Middle frontal gyrus (tissue), 1 donor: ENCODE results near the gene ARHGDIB.

Experiments used
- DNase-seq: peaks from one replicate; pipeline ENCODE4 v3.0.0-alpha.2; 2015; ENCODE audit warnings: low spot score; ENCODE audit errors: extremely low spot score

The ARHGDIB gene

GRCh38 chr12:14931791-14932560 is 29.4 kb downstream of the ARHGDIB start:
- no peak for DNase-seq

- DNase-seq = no peak
Measured at GRCh38 chr12:14931359-14931758, 30.0 kb downstream of the ARHGDIB start.

DNA sequence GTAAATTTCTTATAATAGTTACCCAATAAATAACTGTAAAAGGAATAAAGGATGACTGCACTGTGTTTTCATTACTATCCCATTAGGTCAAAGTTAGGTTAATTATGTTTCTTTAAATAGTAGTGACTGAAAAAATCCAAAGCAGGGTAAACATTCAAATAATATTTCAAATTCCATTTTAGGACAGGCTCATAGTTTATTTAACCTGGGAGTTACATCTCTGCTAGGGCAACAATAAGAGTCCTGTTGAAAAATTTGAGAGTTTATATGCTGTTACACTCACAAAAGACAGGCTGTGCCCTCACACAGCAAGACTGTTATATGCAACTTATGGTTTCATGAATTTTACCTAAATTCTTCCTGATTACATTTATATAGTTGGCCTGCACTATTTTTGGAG is 31.1 kb downstream of the ARHGDIB start:
- DNase-seq = no peak

DNA sequence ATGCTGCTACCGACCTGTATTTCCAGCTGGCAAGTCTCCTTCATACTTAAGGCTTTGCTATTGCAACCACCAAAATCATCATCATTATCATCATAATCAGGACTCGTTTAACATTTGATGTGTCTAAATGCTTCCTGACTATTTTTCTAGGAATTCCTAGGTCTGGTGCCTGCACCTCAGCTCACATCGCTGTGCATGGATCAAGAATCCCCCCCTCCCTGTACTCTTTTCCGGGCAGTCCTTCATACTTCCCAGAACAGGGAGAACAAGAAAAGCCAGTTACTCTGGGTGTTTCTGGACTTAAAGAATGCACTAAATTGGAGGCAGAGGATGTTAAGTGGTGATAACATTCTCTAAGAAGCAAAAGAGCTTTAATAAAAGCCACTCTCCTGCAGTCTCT is 32.5 kb downstream of the ARHGDIB start:
- no peak for DNase-seq

- no peak for DNase-seq
Measured at GRCh38 chr12:14927267-14927666, 34.1 kb downstream of the ARHGDIB start.

DNA sequence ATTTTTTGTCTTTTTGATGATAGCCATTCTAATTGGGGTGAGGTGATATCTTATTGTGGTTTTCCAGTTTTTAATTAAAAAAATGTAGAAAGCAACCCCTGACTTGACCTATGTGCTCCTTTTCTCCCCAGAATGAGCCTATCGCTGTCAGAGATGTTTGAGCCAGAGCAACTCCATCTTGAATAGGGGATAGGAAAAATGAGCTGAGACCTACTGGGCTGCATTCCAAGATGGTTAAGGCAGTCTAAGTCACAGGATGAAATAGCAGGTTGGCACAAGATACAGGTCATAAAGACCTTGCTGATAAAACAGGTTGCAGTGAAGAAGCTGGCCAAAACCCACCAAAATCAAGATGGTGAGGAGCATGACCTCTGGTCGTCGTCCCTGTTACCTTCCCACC is 36.9 kb downstream of the ARHGDIB start:
- DNase-seq = no peak

- no peak for DNase-seq
Measured at GRCh38 chr12:14923944-14924343, 37.5 kb downstream of the ARHGDIB start.

GRCh38 chr12:14921218-14921617 is 40.2 kb downstream of the ARHGDIB start:
- DNase-seq = no peak

DNA sequence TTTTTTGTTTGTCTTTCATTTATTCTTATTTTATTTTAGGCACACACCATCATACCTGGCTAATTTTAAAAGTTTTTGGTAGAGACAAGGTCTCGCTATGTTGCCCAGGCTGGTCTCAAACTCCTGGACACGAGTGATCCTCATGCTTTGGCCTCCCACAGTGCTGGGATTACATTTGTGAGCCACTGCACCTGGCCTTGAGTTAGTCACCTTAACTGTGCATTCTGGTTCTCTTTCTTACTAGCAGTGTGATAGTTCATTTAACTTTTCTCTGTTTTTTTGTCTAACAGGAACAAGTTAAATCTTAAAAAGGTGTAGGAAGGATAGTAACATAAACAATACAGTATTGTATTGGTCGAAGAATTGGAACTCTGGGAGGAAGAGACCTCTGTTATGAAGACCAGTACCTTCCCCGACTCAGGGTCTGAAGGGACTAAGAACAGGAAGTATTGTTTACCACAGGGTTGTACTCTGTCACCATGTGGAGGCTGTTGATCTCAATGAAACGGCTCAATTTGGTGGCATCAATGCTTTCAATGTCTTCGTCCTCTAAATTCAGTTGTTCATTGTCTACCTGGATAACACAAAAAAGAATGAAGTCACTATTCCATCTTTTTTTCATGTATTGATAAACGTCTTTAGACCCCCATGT is 40.8 kb downstream of the ARHGDIB start:
- DNase-seq = no peak

DNA sequence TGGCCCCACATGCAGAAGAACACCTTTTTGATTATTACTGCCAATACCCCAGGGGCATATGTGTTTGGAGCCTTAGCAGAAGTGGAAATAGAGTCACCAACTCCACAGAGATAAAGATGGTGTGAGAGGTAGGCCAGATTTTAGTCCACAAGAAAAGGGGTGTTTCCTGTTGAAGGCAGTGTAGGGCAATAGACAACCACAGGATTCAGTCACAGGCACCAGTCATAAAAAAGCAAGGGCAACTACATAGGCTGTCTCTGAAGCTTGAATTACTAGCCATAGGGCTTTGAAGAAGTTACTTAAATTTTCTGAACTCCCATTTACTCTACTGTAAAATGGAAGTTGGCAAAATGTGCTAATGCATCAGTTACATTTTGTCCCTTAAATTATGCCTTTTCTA is 41.9 kb downstream of the ARHGDIB start:
- no peak for DNase-seq

- no peak for DNase-seq
Measured at GRCh38 chr12:14915736-14916135, 45.7 kb downstream of the ARHGDIB start.

DNA sequence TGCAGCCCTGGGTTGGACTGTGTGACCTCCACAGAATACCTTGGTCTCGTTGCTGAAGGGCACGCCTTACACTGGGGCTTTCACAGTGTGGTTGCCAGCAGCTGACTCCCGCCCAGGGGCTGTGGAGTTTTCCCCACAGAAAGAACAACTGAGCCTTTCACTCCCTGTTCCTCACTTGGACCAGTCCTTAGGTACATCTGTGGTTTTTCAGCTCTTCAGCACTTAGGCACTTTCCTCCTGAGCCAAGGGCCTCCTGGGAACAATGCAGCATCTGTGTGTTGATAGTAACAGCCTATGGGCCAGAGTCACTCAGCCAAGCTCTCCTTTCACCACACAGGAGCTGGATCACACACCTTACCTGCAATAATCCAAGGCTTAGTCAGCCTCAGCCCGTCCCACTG is 48.0 kb downstream of the ARHGDIB start:
- no peak for DNase-seq

DNA sequence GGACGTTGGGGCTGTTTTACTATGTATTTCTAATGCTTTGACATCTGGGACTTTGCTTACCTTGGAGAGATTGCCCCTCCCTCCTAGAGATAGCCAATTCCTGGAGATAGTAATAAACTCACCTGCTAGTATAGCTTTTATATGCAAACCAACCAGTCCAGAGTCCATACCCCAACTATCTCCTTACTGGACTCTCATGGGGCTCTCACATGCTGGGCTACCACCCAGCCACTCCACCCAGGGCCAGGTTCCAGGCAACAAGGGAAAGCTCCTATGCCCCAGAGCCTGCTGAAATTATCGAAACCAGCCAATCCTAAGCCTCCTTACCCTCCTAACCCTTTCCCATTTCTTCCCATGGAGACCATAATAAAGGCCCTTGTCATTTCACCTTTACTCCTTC is 50.3 kb downstream of the ARHGDIB start:
- DNase-seq = no peak

- no peak for DNase-seq
Measured at GRCh38 chr12:14910090-14910915, 51.1 kb downstream of the ARHGDIB start.

DNA sequence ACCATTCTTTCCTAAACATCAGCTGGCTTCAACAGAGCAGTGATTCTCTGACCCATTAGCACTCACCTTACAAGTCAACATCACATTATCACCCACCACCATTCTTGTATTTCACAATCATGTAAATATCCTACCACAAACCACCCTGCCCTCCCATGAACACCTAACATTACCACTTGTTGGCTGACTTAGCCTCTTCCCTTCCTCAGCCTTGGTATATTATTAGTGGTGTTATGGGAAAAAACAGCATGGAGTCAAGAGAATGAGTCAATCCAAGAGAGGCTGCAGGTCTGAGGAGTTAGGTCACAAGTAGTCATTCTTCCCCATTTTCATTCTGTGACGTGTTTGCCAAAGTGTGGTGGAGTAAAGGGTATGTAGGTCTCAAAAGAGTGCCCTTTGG is 53.4 kb downstream of the ARHGDIB start:
- no peak for DNase-seq

DNA sequence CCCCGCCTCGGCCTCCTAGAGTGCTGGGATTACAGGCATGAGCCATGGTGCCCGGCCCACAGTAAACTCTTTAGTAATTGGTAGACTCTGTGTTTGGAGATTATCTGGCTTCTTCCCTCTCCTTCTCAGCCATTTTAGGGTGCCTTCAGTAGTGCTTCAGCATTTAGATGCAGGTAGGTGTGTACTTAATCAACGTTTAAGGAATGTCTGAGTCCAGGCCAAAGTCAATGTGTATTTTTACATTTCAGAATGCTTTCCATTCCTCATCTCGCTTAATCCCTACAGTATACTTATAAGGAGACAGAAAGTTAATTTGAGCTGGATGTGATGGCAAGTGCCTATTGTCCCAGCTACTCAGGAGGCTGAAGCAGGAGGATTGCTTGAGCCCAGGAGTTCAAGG is 55.3 kb downstream of the ARHGDIB start:
- DNase-seq = no peak

GRCh38 chr12:14905269-14906004 is 56.0 kb downstream of the ARHGDIB start:
- no peak for DNase-seq

- DNase-seq = no peak
Measured at GRCh38 chr12:14904854-14905253, 56.5 kb downstream of the ARHGDIB start.

- no peak for DNase-seq
Measured at GRCh38 chr12:14903386-14904098, 57.9 kb downstream of the ARHGDIB start.

GRCh38 chr12:14902465-14902864 is 58.9 kb downstream of the ARHGDIB start:
- no peak for DNase-seq

DNA sequence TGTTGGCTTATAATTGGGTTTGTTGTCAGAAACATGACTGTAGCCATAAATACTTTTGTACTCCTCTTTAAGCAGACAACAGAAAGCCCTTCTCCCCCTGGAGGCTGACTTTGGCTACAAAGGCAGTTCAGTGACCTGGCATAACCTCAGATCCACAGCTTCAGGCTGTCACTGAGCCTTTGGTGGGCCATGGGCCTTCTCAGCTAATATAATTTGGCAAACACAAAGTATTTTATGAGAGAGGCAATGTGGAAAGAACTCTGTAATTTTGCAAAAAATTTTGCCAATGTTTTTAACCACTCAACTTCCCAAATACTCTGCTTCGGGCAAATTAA is 60.2 kb downstream of the ARHGDIB start:
- no peak for DNase-seq
